ENCODE data around the gene CFP.

DNA sequence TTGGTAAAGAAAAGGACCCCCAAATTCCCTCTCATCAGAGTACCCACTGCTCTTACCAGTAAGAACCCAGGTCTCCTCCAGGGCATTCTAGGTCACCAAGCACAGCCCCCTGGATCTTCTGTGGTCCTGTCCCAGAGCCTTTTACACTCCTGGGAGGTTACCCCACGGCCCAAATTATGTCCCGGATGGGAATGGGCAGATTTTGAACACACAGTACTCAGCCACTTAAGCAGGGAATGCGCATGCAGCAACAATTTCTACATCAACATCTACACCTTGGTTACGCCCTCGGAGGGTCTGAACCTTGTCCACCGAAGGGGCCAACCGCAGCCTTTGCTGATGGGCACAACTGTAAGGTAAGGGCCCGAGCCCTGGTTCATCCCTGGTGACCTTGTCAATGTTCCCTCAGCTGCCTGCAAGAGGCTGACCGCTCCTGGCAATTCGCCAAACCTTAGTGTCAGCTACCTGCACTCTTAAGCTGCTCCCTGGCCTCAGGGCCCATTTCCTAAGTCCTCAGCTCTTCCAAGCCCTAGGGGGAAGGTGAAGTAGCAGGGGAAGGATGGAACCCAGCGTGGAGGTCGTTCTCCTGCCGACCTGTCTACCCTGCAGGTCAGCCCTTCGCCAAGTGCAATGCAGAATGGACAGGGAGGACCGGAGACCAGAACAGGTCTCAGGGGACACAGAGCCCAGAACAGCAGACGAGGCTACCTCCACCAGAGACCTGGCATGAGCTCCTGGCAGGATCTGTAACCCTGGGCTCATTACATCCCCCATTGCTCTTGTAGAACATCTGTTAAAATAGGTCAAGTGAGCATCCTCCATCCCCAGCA is 41.6 kb downstream of the CFP start:
- TF ChIP-seq, protein P1, sequence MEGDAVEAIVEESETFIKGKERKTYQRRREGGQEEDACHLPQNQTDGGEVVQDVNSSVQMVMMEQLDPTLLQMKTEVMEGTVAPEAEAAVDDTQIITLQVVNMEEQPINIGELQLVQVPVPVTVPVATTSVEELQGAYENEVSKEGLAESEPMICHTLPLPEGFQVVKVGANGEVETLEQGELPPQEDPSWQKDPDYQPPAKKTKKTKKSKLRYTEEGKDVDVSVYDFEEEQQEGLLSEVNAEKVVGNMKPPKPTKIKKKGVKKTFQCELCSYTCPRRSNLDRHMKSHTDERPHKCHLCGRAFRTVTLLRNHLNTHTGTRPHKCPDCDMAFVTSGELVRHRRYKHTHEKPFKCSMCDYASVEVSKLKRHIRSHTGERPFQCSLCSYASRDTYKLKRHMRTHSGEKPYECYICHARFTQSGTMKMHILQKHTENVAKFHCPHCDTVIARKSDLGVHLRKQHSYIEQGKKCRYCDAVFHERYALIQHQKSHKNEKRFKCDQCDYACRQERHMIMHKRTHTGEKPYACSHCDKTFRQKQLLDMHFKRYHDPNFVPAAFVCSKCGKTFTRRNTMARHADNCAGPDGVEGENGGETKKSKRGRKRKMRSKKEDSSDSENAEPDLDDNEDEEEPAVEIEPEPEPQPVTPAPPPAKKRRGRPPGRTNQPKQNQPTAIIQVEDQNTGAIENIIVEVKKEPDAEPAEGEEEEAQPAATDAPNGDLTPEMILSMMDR (IDR thresholded peaks at IDR 0.05): no peak
- TF ChIP-seq, protein P2, sequence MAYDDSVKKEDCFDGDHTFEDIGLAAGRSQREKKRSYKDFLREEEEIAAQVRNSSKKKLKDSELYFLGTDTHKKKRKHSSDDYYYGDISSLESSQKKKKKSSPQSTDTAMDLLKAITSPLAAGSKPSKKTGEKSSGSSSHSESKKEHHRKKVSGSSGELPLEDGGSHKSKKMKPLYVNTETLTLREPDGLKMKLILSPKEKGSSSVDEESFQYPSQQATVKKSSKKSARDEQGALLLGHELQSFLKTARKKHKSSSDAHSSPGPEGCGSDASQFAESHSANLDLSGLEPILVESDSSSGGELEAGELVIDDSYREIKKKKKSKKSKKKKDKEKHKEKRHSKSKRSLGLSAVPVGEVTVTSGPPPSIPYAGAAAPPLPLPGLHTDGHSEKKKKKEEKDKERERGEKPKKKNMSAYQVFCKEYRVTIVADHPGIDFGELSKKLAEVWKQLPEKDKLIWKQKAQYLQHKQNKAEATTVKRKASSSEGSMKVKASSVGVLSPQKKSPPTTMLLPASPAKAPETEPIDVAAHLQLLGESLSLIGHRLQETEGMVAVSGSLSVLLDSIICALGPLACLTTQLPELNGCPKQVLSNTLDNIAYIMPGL (CRISPR knock-in tag; IDR thresholded peaks at IDR 0.05): no peak
- TF ChIP-seq, protein P3, sequence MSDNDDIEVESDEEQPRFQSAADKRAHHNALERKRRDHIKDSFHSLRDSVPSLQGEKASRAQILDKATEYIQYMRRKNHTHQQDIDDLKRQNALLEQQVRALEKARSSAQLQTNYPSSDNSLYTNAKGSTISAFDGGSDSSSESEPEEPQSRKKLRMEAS (CRISPR knock-in tag; IDR thresholded peaks at IDR 0.05): no peak
- TF ChIP-seq, protein P4, sequence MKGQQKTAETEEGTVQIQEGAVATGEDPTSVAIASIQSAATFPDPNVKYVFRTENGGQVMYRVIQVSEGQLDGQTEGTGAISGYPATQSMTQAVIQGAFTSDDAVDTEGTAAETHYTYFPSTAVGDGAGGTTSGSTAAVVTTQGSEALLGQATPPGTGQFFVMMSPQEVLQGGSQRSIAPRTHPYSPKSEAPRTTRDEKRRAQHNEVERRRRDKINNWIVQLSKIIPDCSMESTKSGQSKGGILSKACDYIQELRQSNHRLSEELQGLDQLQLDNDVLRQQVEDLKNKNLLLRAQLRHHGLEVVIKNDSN (CRISPR knock-in tag; IDR thresholded peaks at IDR 0.05): no peak
- TF ChIP-seq CBFB (CRISPR knock-in tag; IDR thresholded peaks at IDR 0.05; ENCODE audit: low read depth): no peak

All from WTC11 (cell line).